GM18519 (cell line): Measurements from ENCODE around the gene TUT7.
"Not testable (repeated sequence)": the region's sequence is repeated elsewhere in the genome, so short reads cannot be mapped to it uniquely, and the experiment has no call there.

ENCODE experiments used
- ATAC-seq: cut with Tn5 transposase; IDR thresholded peaks from one replicate; pipeline ENCODE4 v1.9.1; 2021; ENCODE audit warnings: mild to moderate bottlenecking, moderate library complexity; ENCODE audit not compliant: unreplicated experiment, low FRiP score

The TUT7 gene

DNA sequence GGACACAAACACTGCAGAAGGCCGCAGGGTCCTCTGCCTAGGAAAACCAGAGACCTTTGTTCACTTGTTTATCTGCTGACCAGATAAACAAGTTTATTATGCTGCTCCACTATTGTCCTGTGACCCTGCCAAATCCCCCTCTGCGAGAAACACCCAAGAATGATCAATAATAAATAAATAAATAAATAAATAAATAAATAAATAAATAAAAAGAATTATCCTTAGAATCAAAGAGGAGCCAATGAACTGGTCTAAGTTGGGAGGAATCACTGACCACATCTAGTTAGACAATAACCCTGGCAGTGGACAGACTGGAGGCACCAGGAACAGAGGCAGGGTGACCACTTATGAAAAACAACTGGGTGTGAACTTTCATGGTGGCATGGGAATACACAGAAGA lies 41.3 kb downstream of the TUT7 start:
- not testable (repeated sequence) for ATAC-seq

DNA sequence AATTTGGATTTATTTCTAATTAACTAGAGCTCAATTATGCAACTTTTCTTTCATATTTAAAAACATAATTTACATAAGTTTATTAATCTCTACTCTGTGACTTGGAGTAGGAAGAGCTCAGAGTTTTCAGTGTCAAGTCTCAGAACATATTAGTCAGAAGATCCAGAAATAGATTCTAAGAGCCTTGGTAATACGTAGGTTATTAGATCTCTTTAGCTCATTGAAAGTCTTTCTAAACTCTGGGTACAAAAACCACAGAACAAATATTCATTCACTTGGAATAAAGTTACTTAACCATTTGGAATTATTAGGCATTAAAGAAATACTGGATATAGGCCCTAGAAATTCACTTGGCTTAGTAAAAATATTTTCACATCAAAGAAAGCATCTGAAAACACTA lies 45.5 kb downstream of the TUT7 start:
- no peak for ATAC-seq

DNA sequence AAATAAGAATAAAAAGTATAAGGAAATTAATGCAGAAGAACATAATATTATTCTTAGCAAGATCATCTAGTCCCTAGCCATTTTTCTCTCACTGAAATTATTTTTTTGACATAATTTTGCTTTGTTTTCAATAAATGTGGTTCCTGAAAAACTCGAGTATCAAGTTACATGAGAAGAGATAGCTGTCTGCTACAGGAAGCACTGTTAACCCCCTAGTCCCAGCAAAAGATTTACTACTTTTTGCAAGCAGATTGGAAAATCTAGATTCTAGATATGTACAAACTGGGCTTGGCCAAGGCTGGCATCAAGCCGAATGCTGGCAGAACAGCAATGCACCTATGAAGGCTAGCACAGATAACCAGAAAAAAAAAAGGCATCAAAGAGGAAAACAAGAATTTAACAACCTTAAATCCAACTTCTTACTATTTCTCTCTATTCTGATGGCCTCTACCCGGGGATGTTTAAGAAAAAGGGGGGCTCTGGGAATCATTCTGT lies 49.9 kb downstream of the TUT7 start:
- ATAC-seq, result no peak

DNA sequence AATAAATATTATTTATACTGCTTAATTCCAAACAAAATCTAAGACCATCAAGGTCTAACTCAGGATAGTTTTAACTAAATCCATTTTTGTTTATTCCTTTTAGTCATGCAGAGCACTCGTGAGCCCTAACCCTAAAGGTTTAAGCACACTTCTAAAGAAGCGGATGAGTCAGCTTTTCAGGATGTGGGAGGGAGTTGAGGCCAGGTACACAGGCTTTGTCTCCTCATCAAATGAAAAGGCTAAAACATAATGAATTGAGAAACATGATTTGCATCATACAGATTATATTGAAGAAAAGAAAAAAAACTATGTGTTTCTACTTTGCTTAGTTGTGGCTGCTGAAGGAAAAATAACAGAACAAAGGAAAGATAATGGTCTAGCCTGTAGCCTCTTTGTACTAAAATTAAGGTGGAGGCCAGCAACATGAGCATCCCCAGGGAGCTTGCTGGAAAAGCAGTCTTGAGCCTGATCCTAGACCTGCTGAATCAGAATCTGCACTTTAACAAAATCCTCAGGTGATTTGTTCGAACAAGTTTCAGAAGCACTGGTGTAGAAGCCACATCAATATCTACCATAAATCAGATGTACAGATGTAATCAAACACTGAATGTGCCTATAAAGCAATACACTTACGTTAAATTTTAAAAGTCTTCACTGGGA lies 50.8 kb downstream of the TUT7 start:
- ATAC-seq, result no peak

DNA sequence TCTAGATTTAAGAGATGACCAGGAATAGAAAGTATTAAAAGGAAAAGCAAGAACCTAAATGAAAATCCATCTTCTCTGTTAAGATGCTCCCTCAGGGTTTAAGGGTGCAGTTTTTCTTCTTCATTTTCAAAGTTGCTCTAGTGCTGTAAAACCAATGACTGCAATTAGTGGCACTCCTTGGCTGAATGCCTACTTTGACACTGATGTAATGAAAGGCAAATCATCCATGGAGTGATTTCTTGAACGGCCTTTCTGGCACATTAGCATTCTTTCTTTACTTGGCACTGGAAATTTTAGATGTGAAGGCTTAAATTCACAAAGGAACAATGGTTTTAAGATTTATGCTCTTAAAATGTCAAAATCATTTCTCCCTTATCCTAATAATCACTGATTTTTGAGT lies 52.5 kb downstream of the TUT7 start:
- ATAC-seq, result no peak

DNA sequence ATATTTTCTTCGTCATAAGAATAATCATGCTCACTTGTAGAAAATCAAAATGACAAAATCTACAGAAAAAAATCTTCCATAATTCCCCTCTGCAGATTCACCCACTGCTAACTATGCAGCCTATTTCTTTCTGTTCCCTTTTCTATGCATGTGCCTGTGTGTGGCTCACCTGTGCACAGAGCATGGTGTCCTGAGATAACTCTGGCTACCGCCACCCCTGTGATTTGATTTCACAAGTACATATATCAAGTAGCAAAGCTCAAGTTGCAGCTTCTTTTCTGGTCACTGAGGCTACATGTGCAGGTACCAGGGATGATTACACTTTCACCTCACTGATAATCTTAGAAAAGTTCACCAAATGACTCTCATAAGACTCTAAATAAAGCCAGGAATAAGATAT lies 53.5 kb downstream of the TUT7 start:
- ATAC-seq, result no peak

DNA sequence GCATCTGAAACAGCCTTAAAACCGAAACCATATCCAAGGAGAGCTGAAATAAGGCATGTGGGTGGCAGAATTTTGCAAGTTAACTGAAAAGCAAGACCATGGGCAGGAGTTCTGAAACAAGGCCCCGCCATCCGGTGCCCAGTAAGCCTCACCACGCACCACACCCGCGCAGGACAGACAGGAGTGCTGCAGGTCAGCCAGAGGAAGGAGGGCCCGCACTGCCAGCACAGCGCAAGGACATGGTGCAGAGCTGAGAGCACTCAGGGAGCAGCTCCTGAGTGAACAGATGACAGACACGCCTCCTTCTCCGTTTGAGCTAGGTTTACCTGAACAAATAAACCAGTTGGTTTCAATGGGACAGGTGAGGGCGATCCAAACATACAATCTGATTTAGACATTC lies 55.3 kb downstream of the TUT7 start:
- no peak for ATAC-seq

DNA sequence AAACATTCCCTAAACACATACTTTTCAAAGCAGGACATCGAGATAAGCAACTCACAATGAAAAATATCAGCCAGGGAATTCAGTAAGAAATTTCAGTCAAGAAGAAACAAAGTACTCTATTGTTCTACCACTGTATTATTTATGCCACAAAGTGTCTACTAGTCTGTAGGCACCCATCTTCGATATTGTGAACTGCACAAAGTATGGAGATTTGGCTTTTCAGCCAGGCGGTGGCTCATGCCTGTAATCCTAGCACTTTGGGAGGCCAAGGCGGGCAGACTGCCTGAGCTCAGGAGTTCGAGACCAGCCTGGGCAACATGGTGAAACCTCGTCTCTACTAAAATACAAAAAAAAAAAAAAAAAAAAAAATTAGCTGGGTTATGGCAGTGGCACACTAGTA lies 63.9 kb downstream of the TUT7 start:
- ATAC-seq, result not testable (repeated sequence)

DNA sequence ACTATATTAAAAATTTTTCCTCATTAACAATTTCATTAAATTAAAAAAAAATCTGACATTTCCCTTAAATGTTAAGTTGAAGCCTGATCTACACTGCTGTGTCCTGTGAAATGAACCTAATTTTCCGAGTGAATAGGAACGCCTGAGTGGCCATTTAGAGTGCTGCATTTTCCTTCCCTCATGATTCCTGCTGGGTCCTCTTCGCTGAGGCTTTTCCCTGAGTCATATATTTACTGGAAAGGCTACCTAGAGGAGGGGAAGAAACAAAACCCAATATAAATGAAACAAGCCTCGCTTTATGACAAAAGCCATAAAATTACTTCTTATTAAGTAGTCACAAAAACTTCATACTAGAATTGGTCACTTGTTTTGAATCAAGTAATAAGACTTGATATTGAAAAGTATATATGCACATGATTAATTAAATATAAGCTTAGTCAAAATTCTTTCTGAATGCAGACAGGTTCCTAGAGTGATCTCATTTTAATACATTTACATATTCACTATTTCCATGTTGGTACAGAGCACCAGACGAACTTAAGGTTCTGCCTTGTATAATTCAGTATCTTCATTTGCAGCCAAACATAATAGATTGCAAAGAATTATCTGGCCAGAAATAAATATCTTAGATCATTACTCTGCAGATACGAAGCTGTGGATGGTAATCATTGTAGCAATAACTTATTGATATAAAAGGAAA lies 65.6 kb downstream of the TUT7 start:
- ATAC-seq, result no peak

DNA sequence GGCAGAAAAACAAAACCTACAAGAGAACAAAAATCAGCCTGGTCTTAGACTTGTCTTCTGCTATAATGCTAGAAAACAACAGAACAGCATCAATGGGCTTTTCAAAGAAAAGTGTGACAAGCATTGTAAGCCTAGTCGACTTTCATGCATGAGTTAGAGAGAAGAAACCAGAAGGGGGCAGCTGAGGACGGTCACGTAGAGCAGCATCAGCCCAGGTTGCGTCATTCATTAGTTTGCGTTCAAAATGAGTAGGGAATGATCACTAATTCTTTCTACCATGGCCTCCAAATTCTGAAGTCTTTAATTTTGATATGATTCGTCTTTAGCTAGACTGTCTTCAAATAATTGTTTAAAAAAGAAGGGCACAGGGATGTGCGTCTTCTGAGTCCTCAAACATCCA lies 67.2 kb downstream of the TUT7 start:
- ATAC-seq, result no peak

DNA sequence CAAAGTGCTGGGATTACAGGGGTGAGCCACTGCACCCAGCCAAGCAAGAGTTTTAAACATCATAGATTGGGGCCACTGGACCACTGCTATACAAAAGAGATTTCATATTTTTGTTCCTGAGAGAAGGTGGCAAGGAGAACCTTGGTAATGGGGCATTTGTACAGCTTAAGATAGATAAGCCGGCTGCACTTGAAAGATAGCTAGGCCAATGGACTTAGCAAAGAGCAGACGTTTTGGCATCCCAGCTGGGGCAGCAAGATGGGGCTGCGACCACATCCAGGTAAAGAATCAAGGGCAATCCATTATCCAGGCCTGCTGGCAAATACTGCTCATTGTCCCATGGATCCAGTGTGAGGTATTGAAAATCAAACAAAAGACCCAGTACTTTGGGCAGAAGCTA lies 67.9 kb downstream of the TUT7 start:
- no peak for ATAC-seq

DNA sequence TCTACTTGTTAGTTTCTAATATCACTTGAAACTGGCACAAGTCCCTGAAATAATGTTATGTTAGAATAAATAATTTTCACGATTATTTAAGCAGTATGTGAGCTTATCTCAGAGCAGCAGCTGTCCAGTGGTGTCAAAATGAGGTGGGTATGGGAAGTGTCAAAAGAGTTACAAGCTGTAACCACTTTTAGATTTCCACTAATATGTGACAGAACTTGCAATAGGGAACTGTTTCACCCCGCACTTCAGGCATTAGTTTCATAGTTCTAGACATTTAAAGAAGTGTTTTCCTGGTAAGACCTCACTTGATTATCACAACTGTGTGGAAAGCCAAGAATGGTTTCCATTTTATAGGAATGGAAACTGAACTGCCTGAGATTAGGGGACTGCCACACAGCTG lies 68.9 kb downstream of the TUT7 start:
- ATAC-seq, result no peak

DNA sequence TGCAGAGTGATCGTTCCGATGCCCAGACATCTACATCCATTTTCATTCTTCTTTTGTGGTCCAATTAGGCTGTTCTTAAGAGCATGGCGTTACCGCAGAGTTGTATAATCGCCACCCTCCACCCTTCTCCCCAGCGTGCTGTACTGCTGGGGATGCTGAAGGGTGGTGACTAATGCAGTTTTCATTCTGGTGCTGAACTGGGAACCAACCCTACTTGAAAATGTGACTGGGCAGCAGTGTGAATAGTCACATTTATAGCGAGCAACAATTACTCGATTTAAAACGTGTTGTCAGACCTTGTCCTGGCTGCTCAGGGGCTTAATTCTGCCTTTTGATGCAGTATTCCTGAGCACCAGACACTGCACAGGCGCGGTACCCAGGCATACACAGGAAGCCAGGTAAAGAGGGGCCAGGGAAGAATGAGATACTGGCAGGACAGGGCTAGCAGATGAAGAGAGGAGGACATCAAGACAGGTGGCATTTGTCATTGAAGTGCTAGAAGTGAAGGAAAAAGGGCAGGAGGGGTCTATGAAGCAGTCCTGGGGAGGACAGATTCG lies 71.2 kb downstream of the TUT7 start:
- peak; percentile 18 for ATAC-seq

DNA sequence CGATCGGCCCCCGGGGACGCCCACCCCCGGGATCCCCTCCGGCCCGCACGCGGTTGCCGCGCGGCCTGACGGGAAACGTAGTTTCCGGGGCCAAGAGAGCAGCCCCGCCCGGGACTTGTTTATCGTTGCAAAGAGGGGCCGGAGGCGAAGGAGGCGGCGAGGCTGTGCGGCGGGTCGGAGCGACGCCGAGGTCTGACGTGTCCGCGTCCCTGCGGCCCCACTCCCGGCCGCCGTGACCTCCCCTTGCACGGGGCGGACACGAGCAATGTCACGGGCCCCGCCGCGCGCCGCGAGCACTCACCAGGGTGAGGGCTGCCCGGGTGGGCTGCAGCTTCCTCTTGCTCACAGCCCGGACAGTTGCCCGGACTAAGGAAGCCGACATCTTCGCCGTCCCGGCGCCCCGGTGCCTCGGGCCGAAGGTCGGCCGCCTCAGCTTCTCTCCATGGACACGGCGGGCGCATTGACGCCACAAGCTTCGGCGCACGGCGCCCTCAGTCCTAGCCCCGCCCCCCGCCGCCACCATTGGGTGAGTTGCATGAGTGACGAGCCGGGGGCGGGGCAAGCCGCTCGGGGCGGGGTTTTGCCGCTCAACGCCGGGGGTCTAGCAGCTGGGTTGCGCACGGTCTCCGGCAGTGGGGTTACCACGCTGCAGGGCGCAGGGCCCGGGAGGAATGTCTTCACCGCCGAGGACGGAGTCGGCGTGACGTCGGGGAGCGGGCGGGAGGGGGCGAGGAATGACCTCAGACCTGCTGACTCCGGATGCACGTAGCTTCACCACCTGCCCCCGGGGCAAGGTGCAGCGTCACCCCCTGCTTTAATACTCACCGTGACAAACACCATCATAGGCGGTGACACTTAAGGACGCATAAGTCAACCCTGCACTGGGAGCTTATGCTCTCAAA lies 71.9 kb downstream of the TUT7 start, which contains the start of gene ISCA1:
TSS of gene ISCA1 (minus strand) at position 462 of the 902 bp plus-strand sequence. CDS start at position 382, 80 bp downstream.
- peak; percentile 61 for ATAC-seq

DNA sequence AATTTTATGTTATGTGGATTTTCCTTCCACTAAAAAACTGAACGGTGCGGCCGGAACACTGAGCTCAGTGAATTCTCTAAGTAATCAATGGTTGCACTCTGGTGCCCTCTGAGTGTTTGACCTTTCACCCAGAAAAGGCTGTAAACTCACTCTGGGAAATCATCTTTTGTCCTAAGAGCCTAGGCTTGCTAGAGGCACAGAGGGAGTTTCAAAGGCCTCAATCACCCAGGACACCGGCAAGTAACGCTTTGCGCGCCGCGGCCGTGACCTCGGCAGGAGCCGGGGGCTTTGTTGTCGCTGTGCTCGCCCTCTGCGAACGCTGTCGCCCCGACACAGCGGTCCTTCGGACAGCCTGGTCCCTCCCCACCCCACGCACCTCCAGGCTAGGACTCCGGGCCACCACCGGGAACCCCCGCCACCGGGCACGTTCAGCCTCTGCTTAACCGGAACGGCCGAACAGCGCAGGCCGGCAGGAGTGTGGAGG lies 72.6 kb downstream of the TUT7 start:
- no peak for ATAC-seq

DNA sequence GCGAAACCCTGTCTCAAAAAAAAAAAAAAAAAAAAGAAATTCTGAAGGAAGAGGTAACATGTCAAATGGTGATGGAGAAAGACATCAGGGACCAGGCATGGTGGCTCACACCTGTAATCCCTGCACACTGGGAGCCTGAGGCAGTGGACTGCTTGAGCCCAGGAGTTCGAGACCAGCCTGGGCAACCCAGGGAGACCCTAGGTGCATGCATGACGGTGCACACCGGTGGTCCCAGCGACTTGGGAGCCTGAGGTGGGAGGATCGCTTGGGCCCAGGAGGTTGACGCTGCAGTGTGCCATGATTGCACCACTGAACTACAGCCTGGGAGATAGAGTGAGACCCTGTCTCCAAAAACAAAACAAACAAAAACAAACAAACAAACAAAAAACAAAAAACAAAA lies 73.6 kb downstream of the TUT7 start:
- ATAC-seq, result no peak

DNA sequence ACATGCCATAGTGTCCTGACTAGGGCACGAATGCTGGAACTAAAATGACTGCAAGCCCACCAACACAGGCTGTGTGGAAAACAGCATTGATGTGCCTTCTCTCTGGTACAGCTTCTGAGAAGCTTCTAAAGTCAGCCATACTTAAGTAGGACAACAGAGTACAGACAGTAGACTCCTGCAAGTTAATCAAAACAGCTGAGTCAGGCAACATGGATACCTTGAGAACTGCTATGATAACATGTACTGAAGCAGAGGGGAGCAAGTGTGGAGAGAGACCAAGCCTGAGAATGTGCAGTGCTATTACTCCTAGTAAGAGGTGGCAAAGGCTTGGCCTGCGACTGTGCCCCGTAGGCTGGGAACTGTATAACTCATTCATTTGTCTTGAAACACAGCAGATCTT lies 74.4 kb downstream of the TUT7 start:
- ATAC-seq, result no peak

DNA sequence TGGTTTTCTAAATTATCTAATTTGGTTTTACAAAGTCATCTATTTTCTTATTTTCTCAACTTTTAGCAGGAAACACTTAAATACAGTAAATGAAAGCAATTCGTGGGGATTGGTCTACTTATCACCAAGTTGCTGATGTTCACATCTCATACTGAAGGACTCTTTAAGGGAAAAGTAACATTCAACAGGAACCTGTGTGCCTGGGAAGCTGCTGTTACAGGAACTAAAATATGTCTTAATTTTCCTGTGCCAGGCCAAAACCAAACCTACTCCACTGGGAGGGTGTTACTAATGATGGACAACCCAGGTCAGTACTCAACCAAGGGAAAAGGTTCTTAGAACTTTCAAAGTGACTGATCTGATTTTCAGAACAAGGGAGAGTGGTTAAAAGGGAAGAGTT lies 77.1 kb downstream of the TUT7 start:
- no peak for ATAC-seq

DNA sequence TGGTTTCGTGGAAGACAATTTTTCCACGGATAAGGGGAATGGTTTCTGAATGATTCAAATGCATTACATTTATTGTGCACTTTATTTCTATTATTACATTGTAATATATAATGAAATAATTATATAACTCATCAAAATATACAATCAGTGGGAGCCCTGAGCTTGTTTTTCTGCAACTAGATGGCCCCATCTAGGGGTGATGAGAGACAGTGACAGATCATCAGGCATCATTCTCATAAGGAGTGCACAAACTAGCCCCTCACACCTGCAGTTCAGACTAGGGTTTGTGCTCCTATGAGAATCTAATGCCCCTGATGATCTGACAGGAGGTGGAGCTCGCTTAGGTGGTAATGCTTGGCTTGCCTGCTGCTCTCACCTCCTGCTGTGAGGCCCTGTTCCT lies 78.2 kb downstream of the TUT7 start:
- no peak for ATAC-seq

DNA sequence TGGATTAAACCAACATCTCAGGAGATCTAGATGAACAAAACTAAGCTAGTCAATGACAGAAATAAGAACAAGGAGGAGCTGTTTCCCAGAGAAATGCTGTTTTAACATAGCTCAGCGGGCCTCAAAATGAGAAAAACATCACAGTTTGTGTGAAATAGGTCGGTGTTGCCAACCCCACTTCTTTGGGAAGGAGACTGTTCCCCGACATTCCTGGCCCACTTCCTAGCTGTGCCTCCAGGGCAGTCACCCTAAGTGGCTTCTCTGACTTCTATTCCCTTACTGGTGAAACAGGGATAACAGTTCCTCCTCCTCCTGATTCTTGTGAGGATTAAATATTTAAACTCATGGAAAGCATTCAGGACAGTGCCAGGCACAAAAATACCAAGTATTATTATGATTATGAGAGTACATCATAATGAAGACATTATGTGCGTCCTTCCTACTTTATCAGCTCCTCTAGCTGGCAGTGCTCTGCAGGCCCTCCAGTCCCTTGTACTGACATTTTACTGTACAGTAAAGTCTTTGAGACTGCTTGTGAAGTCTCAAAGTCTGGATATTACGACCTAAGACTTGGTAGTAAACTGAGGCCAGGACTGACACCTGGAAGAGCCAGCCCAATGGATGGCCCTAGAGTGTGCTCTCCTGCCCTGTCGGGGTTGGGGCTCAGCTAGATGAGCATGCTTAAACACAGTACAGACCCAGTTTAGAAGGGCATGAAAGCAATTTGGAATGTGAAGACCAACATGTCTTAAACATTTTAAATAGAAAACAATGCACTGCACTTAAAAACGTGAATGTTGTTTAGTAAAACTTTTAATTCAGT lies 79.2 kb downstream of the TUT7 start:
- ATAC-seq, result no peak
